H9 (cell line): ENCODE results near the gene AKT1. TPM values are rescaled to one million over a fixed set of nuclear protein-coding genes. Genes with fewer than 3 reads are reported as not detected.

Experiments
- DNase-seq: peaks from one replicate; pipeline ENCODE4 v3.0.0-alpha.2; 2017
- H2AFZ ChIP-seq: one replicate; pipeline ENCODE4 v1.6.1; 2013; ENCODE audit warnings: mild to moderate bottlenecking, low read length, control low read depth, moderate library complexity
- H2AK5ac ChIP-seq: 2 replicates; pipeline ENCODE4 v1.6.1; 2013; ENCODE audit warnings: low read length, control low read depth, mixed read lengths; ENCODE audit not compliant: insufficient read length
- H2BK120ac ChIP-seq: one replicate; pipeline ENCODE4 v1.6.1; 2013; ENCODE audit warnings: low read depth, mild to moderate bottlenecking, low read length, control low read depth, inconsistent platforms; ENCODE audit not compliant: poor library complexity, severe bottlenecking
- H2BK12ac ChIP-seq: 2 replicates; pipeline ENCODE4 v1.6.1; 2013; ENCODE audit warnings: low read length, control low read depth, mixed read lengths, low read depth; ENCODE audit not compliant: insufficient read length
- H2BK15ac ChIP-seq: 2 replicates; pipeline ENCODE4 v1.6.1; 2013; ENCODE audit warnings: low read depth, low read length, control low read depth
- H2BK20ac ChIP-seq: one replicate; pipeline ENCODE4 v1.6.1; 2013; ENCODE audit warnings: low read depth, mild to moderate bottlenecking, low read length, control low read depth, inconsistent platforms; ENCODE audit not compliant: poor library complexity, severe bottlenecking
- H2BK5ac ChIP-seq: 2 replicates; pipeline ENCODE4 v1.6.1; 2013; ENCODE audit warnings: low read length, control low read depth, mixed read lengths; ENCODE audit not compliant: insufficient read length
- H3K14ac ChIP-seq: 2 replicates; pipeline ENCODE4 v1.6.1; 2013; ENCODE audit warnings: low read length, control low read depth; ENCODE audit not compliant: insufficient read depth
- H3K18ac ChIP-seq: 2 replicates; pipeline ENCODE4 v1.6.1; 2013; ENCODE audit warnings: low read depth, mild to moderate bottlenecking, mixed read lengths, low read length, control low read depth; ENCODE audit not compliant: insufficient read length
- H3K23ac ChIP-seq: 2 replicates; pipeline ENCODE4 v1.6.1; 2013; ENCODE audit warnings: low read length, control low read depth, mixed read lengths, low read depth; ENCODE audit not compliant: insufficient read length
- H3K23me2 ChIP-seq: 2 replicates; pipeline ENCODE4 v1.6.1; 2013; ENCODE audit warnings: low read depth, mild to moderate bottlenecking, mixed read lengths, low read length, control low read depth; ENCODE audit not compliant: insufficient read length, poor library complexity, severe bottlenecking
- H3K27ac ChIP-seq: 2 replicates; pipeline ENCODE4 v1.5.1; 2013; ENCODE audit warnings: low read length, control low read depth, mixed read lengths, low read depth; ENCODE audit not compliant: insufficient read length
- H3K27me3 ChIP-seq: 2 replicates; pipeline ENCODE4 v1.6.1; 2013; ENCODE audit warnings: low read length, control low read depth, inconsistent platforms; ENCODE audit not compliant: insufficient read depth
- H3K4ac ChIP-seq: 2 replicates; pipeline ENCODE4 v1.6.1; 2013; ENCODE audit warnings: low read depth, mild to moderate bottlenecking, control low read depth, inconsistent platforms, low read length, moderate library complexity
- H3K4me1 ChIP-seq: 2 replicates; pipeline ENCODE4 v1.6.1; 2013; ENCODE audit warnings: low read length, control low read depth, inconsistent platforms; ENCODE audit not compliant: insufficient read depth
- H3K4me2 ChIP-seq: 2 replicates; pipeline ENCODE4 v1.6.1; 2013; ENCODE audit warnings: low read length, control low read depth, mixed read lengths; ENCODE audit not compliant: insufficient read length, insufficient read depth
- H3K56ac ChIP-seq: 2 replicates; pipeline ENCODE4 v1.6.1; 2013; ENCODE audit warnings: low read depth, mild to moderate bottlenecking, mixed read lengths, low read length, control low read depth; ENCODE audit not compliant: insufficient read length
- H3K79me1 ChIP-seq: 2 replicates; pipeline ENCODE4 v1.6.1; 2013; ENCODE audit warnings: low read depth, mild to moderate bottlenecking, moderate library complexity, low read length, control low read depth, inconsistent platforms; ENCODE audit not compliant: insufficient read depth, poor library complexity, severe bottlenecking
- H3K79me2 ChIP-seq: 2 replicates; pipeline ENCODE4 v1.6.1; 2013; ENCODE audit warnings: low read length, control low read depth, inconsistent platforms; ENCODE audit not compliant: insufficient read depth
- H3K9ac ChIP-seq: 2 replicates; pipeline ENCODE4 v1.6.1; 2013; ENCODE audit warnings: low read length, control low read depth, mixed read lengths; ENCODE audit not compliant: insufficient read length; ENCODE audit errors: extremely low read depth
- H3K9me3 ChIP-seq: one replicate; pipeline ENCODE4 v1.6.1; 2013; ENCODE audit warnings: low read depth, low read length, inconsistent platforms; ENCODE audit not compliant: control insufficient read depth
- H3T11ph ChIP-seq: one replicate; pipeline ENCODE4 v1.6.1; 2013; ENCODE audit warnings: mild to moderate bottlenecking, low read length, control low read depth, inconsistent platforms
- H4K20me1 ChIP-seq: one replicate; pipeline ENCODE4 v1.6.1; 2013; ENCODE audit not compliant: control insufficient read depth, insufficient read length, insufficient read depth
- H4K5ac ChIP-seq: 2 replicates; pipeline ENCODE4 v1.6.1; 2013; ENCODE audit warnings: low read depth, mild to moderate bottlenecking, mixed read lengths, low read length, control low read depth; ENCODE audit not compliant: insufficient read length
- H4K8ac ChIP-seq: replicated peaks from 2 replicates; pipeline ENCODE4 v1.6.1; 2013; ENCODE audit warnings: low read length, control low read depth, mixed read lengths, low read depth; ENCODE audit not compliant: insufficient read length
- H4K91ac ChIP-seq: 2 replicates; pipeline ENCODE4 v1.6.1; 2013; ENCODE audit warnings: low read depth, mild to moderate bottlenecking, moderate library complexity, mixed read lengths, low read length, control low read depth; ENCODE audit not compliant: insufficient read length
- H3K27ac Mint-ChIP-seq, 3 experiments: 2 replicates in 2 of 3; 3 replicates in 1 of 3; pipeline ENCODE4 v1.8.0; 2020 to 2021; ENCODE audit warnings: mixed read lengths in 3 of 3, mild to moderate bottlenecking in 1 of 3, moderate library complexity in 1 of 3
- H3K27me3 Mint-ChIP-seq: 2 replicates; pipeline ENCODE4 v1.8.0; 2021; ENCODE audit warnings: low read depth, mild to moderate bottlenecking, moderate library complexity, mixed read lengths
- H3K36me3 Mint-ChIP-seq, 3 experiments: 2 replicates in 2 of 3; 3 replicates in 1 of 3; pipeline ENCODE4 v1.8.0; 2020 to 2021; ENCODE audit warnings: low read depth in 3 of 3, mixed read lengths in 3 of 3; ENCODE audit not compliant: insufficient read depth in 1 of 3
- H3K4me1 Mint-ChIP-seq, 2 experiments: 2 replicates each; pipeline ENCODE4 v1.8.0; 2020; ENCODE audit warnings: mixed read lengths in 2 of 2
- H3K4me3 Mint-ChIP-seq, 2 experiments: 2 replicates in 1 of 2; 3 replicates in 1 of 2; pipeline ENCODE4 v1.8.0; 2020 to 2021; ENCODE audit warnings: mild to moderate bottlenecking in 2 of 2, mixed read lengths in 2 of 2, moderate library complexity in 1 of 2
- H3K9me3 Mint-ChIP-seq, 2 experiments: 2 replicates in 1 of 2; 3 replicates in 1 of 2; pipeline ENCODE4 v1.8.0; 2020; ENCODE audit warnings: mild to moderate bottlenecking in 2 of 2, mixed read lengths in 2 of 2, moderate library complexity in 1 of 2
- WGBS: extraction: QIAGEN DNeasy Blood & Tissue Kit; methylation state at CpG from one replicate; pipeline ENCODE4 v1.1.7; 2013; ENCODE audit warnings: missing lambda C conversion rate, low lambda C conversion rate, mixed read lengths; ENCODE audit not compliant: insufficient read length; ENCODE audit errors: extremely low coverage; 5-methylcytosine and 5-hydroxymethylcytosine counted together
- total RNA-seq: library from RNA; stranded (reverse); gene quantifications from 2 replicates; pipeline ENCODE4 v1.2.1, GENCODE V29; 2021
- TF ChIP-seq, protein P1 (sequence below): fragments of 200-600 bp; sonication (generic); conservative IDR thresholded peaks from 3 replicates; pipeline ENCODE4 v1.8.0; 2021; ENCODE audit warnings: antibody characterized with exemption, mild to moderate bottlenecking

Gene AKT1
- total RNA-seq, 1 experiment from 2014 or later, result 101 TPM

DNA sequence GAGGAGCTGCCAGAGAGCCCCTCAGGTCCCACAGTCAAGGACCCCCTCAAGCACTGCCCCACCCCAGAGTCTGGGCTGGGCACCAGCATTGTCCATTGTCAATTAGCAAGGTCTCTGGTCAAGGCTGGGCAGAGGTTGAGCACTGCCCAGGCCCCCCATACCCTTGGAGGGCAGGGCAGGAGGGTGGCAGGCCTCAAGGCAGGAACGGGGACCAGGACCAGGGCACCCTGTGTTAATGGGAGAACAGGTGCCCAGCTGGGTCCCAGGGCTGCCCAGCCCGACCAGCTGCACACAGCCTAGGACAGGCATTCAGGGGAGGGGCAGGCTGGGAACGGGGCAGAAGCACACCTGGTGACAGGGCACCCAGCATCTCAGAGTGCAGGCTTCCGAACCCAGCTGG, 24.2 kb downstream of the AKT1 start:
- no peak overlapping the region for H3K9ac ChIP-seq
- H2BK15ac ChIP-seq, result no peak overlapping the region
- no CpG with 5 or more reads among the region's 4 CpGs for WGBS
- H3K27me3 Mint-ChIP-seq, result no peaks in the 10 kb centered on the region
- no peak overlapping the region for H3K27ac Mint-ChIP-seq
- H3K79me2 ChIP-seq, result no peaks in the 10 kb centered on the region
- no peak overlapping the region for H2BK12ac ChIP-seq
- no peak overlapping the region for H3K27ac ChIP-seq
- no peak overlapping the region for H3T11ph ChIP-seq
- H3K9me3 ChIP-seq, result no peaks in the 10 kb centered on the region
- H4K91ac ChIP-seq, result no peak overlapping the region
- H3K27me3 ChIP-seq, result no peaks in the 10 kb centered on the region
- H3K9me3 Mint-ChIP-seq, result peaks cover 0 to 9% of the 10 kb centered on the region in 2 experiments; a peak in 4 of 5 replicates
- H4K5ac ChIP-seq, result no peak overlapping the region
- no peaks in the 10 kb centered on the region for H4K20me1 ChIP-seq
- no peaks in the 10 kb centered on the region for H3K79me1 ChIP-seq
- no peak overlapping the region for H4K8ac ChIP-seq
- DNase-seq, result no peak
- no peak overlapping the region for H2BK20ac ChIP-seq
- H3K4me3 Mint-ChIP-seq, result no peak overlapping the region
- H3K4ac ChIP-seq, result no peak overlapping the region
- no peaks in the 10 kb centered on the region for H3K4me1 ChIP-seq
- TF ChIP-seq, protein P1, sequence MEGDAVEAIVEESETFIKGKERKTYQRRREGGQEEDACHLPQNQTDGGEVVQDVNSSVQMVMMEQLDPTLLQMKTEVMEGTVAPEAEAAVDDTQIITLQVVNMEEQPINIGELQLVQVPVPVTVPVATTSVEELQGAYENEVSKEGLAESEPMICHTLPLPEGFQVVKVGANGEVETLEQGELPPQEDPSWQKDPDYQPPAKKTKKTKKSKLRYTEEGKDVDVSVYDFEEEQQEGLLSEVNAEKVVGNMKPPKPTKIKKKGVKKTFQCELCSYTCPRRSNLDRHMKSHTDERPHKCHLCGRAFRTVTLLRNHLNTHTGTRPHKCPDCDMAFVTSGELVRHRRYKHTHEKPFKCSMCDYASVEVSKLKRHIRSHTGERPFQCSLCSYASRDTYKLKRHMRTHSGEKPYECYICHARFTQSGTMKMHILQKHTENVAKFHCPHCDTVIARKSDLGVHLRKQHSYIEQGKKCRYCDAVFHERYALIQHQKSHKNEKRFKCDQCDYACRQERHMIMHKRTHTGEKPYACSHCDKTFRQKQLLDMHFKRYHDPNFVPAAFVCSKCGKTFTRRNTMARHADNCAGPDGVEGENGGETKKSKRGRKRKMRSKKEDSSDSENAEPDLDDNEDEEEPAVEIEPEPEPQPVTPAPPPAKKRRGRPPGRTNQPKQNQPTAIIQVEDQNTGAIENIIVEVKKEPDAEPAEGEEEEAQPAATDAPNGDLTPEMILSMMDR, result no peak
- peaks cover 15 to 21% of the 10 kb centered on the region in 2 experiments for H3K4me1 Mint-ChIP-seq
- no peak overlapping the region for H2AK5ac ChIP-seq
- H2BK120ac ChIP-seq, result no peak overlapping the region
- H3K4me2 ChIP-seq, result no peak overlapping the region
- H3K18ac ChIP-seq, result no peak overlapping the region
- no peak overlapping the region for H2AFZ ChIP-seq
- peaks cover 2% of the 10 kb centered on the region for H3K23me2 ChIP-seq
- H3K23ac ChIP-seq, result no peak overlapping the region
- H3K36me3 Mint-ChIP-seq, result peaks cover 33 to 50% (median 50%) of the 10 kb centered on the region in 3 experiments
- H3K56ac ChIP-seq, result no peak overlapping the region
- no peak overlapping the region for H2BK5ac ChIP-seq
- H3K14ac ChIP-seq, result no peak overlapping the region
